CD4-positive, alpha-beta memory T cell (primary cell): Measurements from ENCODE around the gene TF. TPM values are rescaled to one million over a fixed set of nuclear protein-coding genes. Genes with fewer than 3 reads are reported as not detected.

Source experiments
- CTCF ChIA-PET: fragments of 350-600 bp; sonication (Branson Sonifier 250); formaldehyde crosslinking; loops from one replicate; lab custom pipeline; 2021; ENCODE audit warnings: inconsistent platforms; ENCODE audit not compliant: partially characterized antibody; lab: Charles Lee
- POLR2A ChIA-PET: fragments of 350-600 bp; sonication (Branson Sonifier 250); formaldehyde crosslinking; loops from one replicate; lab custom pipeline; 2021; ENCODE audit not compliant: partially characterized antibody; lab: Charles Lee
- DNase-seq, 5 donors: peaks; one replicate each; pipeline versions ENCODE4 v3.0.0 to v3.0.0-alpha.2; 2020 to 2022; ENCODE audit warnings: mixed read lengths in 1 of 5
- H3K27ac ChIP-seq: one replicate; pipeline ENCODE4 v1.7.0; 2013; ENCODE audit warnings: low read depth, low read length
- H3K27me3 ChIP-seq: 2 replicates; pipeline ENCODE4 v1.7.0; 2013; ENCODE audit warnings: mild to moderate bottlenecking, low read length, moderate library complexity; ENCODE audit not compliant: insufficient read depth
- H3K36me3 ChIP-seq: 2 replicates; pipeline ENCODE4 v1.7.0; 2013; ENCODE audit warnings: mild to moderate bottlenecking, low read length, moderate library complexity; ENCODE audit not compliant: insufficient read depth
- H3K4me1 ChIP-seq: 2 replicates; pipeline ENCODE4 v1.7.0; 2013; ENCODE audit warnings: mild to moderate bottlenecking, low read length, moderate library complexity; ENCODE audit not compliant: insufficient read depth
- H3K4me3 ChIP-seq, 2 donors: one replicate each; pipeline ENCODE4 v1.7.0; 2013; ENCODE audit warnings: low read length in 2 of 2, mild to moderate bottlenecking in 1 of 2
- H3K9me3 ChIP-seq, 2 donors: one replicate each; pipeline ENCODE4 v1.7.0; 2013; ENCODE audit warnings: low read length in 2 of 2, control low read depth in 1 of 2; ENCODE audit not compliant: control insufficient read depth in 1 of 2
- H3K27ac Mint-ChIP-seq, 7 donors: one replicate each; pipeline ENCODE4 v1.8.0; 2020 to 2021; ENCODE audit warnings: mixed read lengths in 7 of 7, mild to moderate bottlenecking in 6 of 7, inconsistent platforms in 3 of 7, moderate library complexity in 3 of 7
- H3K27me3 Mint-ChIP-seq, 2 donors: one replicate each; pipeline ENCODE4 v1.8.0; 2020 to 2021; ENCODE audit warnings: mixed read lengths in 2 of 2
- H3K36me3 Mint-ChIP-seq, 2 donors: one replicate each; pipeline ENCODE4 v1.8.0; 2020 to 2021; ENCODE audit warnings: mixed read lengths in 2 of 2, inconsistent platforms in 1 of 2, mild to moderate bottlenecking in 1 of 2
- H3K4me1 Mint-ChIP-seq, 4 donors: one replicate each; pipeline ENCODE4 v1.8.0; 2020 to 2021; ENCODE audit warnings: mixed read lengths in 4 of 4, mild to moderate bottlenecking in 1 of 4
- H3K4me3 Mint-ChIP-seq, 8 donors: one replicate each; pipeline ENCODE4 v1.8.0; 2020 to 2021; ENCODE audit warnings: mixed read lengths in 8 of 8, mild to moderate bottlenecking in 7 of 8, moderate library complexity in 6 of 8, inconsistent platforms in 3 of 8
- H3K9me3 Mint-ChIP-seq, 8 donors: one replicate each; pipeline ENCODE4 v1.8.0; 2020 to 2021; ENCODE audit warnings: mixed read lengths in 8 of 8, mild to moderate bottlenecking in 5 of 8, inconsistent platforms in 3 of 8, moderate library complexity in 1 of 8
- intact Hi-C: fragments of 100-400 bp; cut with micrococcal nuclease; formaldehyde crosslinking; loops from one replicate; pipeline ENCODE4 v1.15.1; 2023
- polyA plus RNA-seq, 2 donors: library from polyadenylated mRNA; unstranded; fragments of 300-500 nt; fragmentation: Illumina TruSeq; gene quantifications; one replicate each; pipeline ENCODE4 v1.2.3, GENCODE V29; 2021
- total RNA-seq, 2 experiments: library from RNA; stranded (reverse); gene quantifications; one replicate each; pipeline ENCODE4 v1.2.3, GENCODE V29; 2021

TF gene
- total and polyA plus RNA-seq, 4 experiments from 2014 or later: 0.25 to 0.38 TPM; not detected in 2

GRCh38 chr3:133833267-133833666 is 87.1 kb downstream of the TF start:
- H3K27ac Mint-ChIP-seq: no peak overlapping the region
- intact Hi-C loops: no loop called here

GRCh38 chr3:133833880-133834620 is 87.9 kb downstream of the TF start:
- no peaks in the 10 kb centered on the region for H3K36me3 ChIP-seq
- peaks cover 0 to 7% of the 10 kb centered on the region in 2 donors for H3K27me3 Mint-ChIP-seq
- H3K36me3 Mint-ChIP-seq: no peaks in the 10 kb centered on the region
- no peak overlapping the region for H3K27ac Mint-ChIP-seq
- DNase-seq: no peak
- no peaks in the 10 kb centered on the region for H3K9me3 ChIP-seq
- H3K27ac ChIP-seq: no peak overlapping the region
- H3K4me1 ChIP-seq: no peaks in the 10 kb centered on the region
- intact Hi-C loops: no loop called here
- H3K4me3 Mint-ChIP-seq: no peak overlapping the region
- no peaks in the 10 kb centered on the region for H3K9me3 Mint-ChIP-seq
- H3K4me3 ChIP-seq: no peak overlapping the region
- ChIA-PET CTCF (no interaction called here), POLR2A (no interaction called here)
- no peaks in the 10 kb centered on the region for H3K4me1 Mint-ChIP-seq
- H3K27me3 ChIP-seq: no peaks in the 10 kb centered on the region

More at GRCh38 chr3:133833267-133833666, 87.1 kb downstream of the TF start:
- H3K4me3 Mint-ChIP-seq: no peak overlapping the region
- Histone ChIP-seq H3K36me3 (no peaks in the 10 kb centered on the region), H3K4me3 (no peak overlapping the region), H3K27me3 (no peaks in the 10 kb centered on the region), H3K4me1 (no peaks in the 10 kb centered on the region), H3K27ac (no peak overlapping the region), H3K9me3 (no peaks in the 10 kb centered on the region)
- peaks cover 0 to 7% of the 10 kb centered on the region in 2 donors for H3K27me3 Mint-ChIP-seq
- ChIA-PET CTCF (no interaction called here), POLR2A (no interaction called here)
- DNase-seq: no peak
- no peaks in the 10 kb centered on the region for H3K9me3 Mint-ChIP-seq
- H3K36me3 Mint-ChIP-seq: no peaks in the 10 kb centered on the region
- no peaks in the 10 kb centered on the region for H3K4me1 Mint-ChIP-seq

GRCh38 chr3:133834621-133835417 is 88.6 kb downstream of the TF start:
- ChIA-PET CTCF (no interaction called here), POLR2A (no interaction called here)
- Histone ChIP-seq H3K27me3 (no peaks in the 10 kb centered on the region), H3K4me3 (no peak overlapping the region), H3K4me1 (no peaks in the 10 kb centered on the region), H3K36me3 (no peaks in the 10 kb centered on the region), H3K27ac (no peak overlapping the region), H3K9me3 (no peaks in the 10 kb centered on the region)
- DNase-seq: no peak
- Mint-ChIP-seq H3K36me3 (no peaks in the 10 kb centered on the region), H3K27ac (no peak overlapping the region), H3K4me3 (no peak overlapping the region), H3K9me3 (no peaks in the 10 kb centered on the region), H3K27me3 (peaks cover 1 to 7% of the 10 kb centered on the region in 2 donors), H3K4me1 (no peaks in the 10 kb centered on the region)
- intact Hi-C loops: no loop called here

DNA sequence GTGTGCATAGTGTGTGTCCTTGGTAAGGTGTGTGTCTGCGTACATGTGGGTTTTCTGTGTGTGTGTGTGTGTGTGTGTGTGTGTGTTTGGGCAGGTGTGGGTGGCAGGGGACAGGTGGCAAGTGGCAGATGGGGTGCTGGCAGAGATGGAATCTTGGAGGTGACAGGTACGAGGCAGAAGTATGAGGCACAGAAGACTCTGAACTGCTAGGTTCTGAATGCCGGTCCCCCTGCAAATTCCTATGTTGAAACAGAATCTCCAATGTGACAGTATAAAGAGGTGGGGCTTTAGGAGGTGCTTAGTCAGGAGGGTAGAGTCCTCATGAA is 89.2 kb downstream of the TF start:
- intact Hi-C loops: no loop called here
- Histone ChIP-seq H3K27me3 (no peaks in the 10 kb centered on the region), H3K4me1 (no peaks in the 10 kb centered on the region), H3K9me3 (no peaks in the 10 kb centered on the region), H3K4me3 (no peak overlapping the region), H3K36me3 (no peaks in the 10 kb centered on the region), H3K27ac (no peak overlapping the region)
- Mint-ChIP-seq H3K4me1 (no peaks in the 10 kb centered on the region), H3K36me3 (no peaks in the 10 kb centered on the region), H3K27ac (no peak overlapping the region), H3K4me3 (no peak overlapping the region), H3K27me3 (peaks cover 4 to 5% of the 10 kb centered on the region in 2 donors), H3K9me3 (no peaks in the 10 kb centered on the region)
- no peak for DNase-seq
- CTCF ChIA-PET: no interaction called here
- POLR2A ChIA-PET: no interaction called here

DNA sequence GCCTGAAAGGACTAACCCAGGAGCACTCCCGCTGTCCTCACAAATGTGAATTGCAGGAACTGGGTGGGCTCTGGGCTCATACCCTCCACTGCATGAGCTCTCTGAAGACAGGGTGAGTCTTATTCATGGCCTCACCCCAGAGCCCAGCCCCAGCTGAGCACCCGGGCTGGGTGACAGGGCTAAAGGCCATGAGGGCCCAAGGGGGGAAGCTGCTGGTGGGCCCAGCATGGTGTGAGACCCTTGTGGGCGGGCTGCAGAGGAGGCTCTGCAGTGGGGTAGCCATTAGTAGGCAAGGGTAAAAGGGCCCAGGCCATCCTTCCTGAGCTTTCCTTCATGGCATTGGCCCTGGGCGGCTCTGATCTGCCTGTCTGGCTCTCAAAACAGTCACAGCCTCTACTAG is 89.8 kb downstream of the TF start:
- Histone ChIP-seq H3K4me1 (no peaks in the 10 kb centered on the region), H3K27ac (no peak overlapping the region), H3K9me3 (no peaks in the 10 kb centered on the region), H3K27me3 (no peaks in the 10 kb centered on the region), H3K36me3 (no peaks in the 10 kb centered on the region), H3K4me3 (no peak overlapping the region)
- Mint-ChIP-seq H3K4me1 (no peaks in the 10 kb centered on the region), H3K4me3 (no peak overlapping the region), H3K36me3 (no peaks in the 10 kb centered on the region), H3K27me3 (peaks cover 2 to 4% of the 10 kb centered on the region in 2 donors), H3K27ac (no peak overlapping the region), H3K9me3 (no peaks in the 10 kb centered on the region)
- ChIA-PET CTCF (no interaction called here), POLR2A (no interaction called here)
- intact Hi-C loops: no loop called here
- no peak for DNase-seq

GRCh38 chr3:133836497-133837158 is 90.4 kb downstream of the TF start:
- Histone ChIP-seq H3K36me3 (no peaks in the 10 kb centered on the region), H3K4me3 (no peak overlapping the region), H3K9me3 (no peaks in the 10 kb centered on the region), H3K27ac (no peak overlapping the region), H3K4me1 (no peaks in the 10 kb centered on the region), H3K27me3 (no peaks in the 10 kb centered on the region)
- ChIA-PET POLR2A (no interaction called here), CTCF (no interaction called here)
- Mint-ChIP-seq H3K4me1 (no peaks in the 10 kb centered on the region), H3K27me3 (peaks cover 2 to 4% of the 10 kb centered on the region in 2 donors), H3K4me3 (no peak overlapping the region), H3K27ac (no peak overlapping the region), H3K36me3 (no peaks in the 10 kb centered on the region), H3K9me3 (no peaks in the 10 kb centered on the region)
- no peak for DNase-seq
- intact Hi-C loops: no loop called here

GRCh38 chr3:133837487-133838295 is 91.5 kb downstream of the TF start:
- Mint-ChIP-seq H3K4me1 (no peaks in the 10 kb centered on the region), H3K27me3 (peaks cover 0 to 6% of the 10 kb centered on the region in 2 donors)
- POLR2A ChIA-PET: no interaction called here

More at GRCh38 chr3:133837487-133838295, 91.5 kb downstream of the TF start:
- Mint-ChIP-seq H3K9me3 (no peaks in the 10 kb centered on the region), H3K36me3 (no peaks in the 10 kb centered on the region), H3K27ac (peak overlapping the region in 1 of 7 donors; percentile 48), H3K4me3 (no peak overlapping the region)
- Histone ChIP-seq H3K4me3 (no peak overlapping the region), H3K27me3 (no peaks in the 10 kb centered on the region), H3K36me3 (no peaks in the 10 kb centered on the region), H3K9me3 (no peaks in the 10 kb centered on the region), H3K27ac (no peak overlapping the region), H3K4me1 (no peaks in the 10 kb centered on the region)
- intact Hi-C loops: no loop called here
- DNase-seq: no peak
- CTCF ChIA-PET: no interaction called here
